MV-4-11 (cell line): ENCODE data around the gene GPR83.
"Not testable (repeated sequence)": the region's sequence is repeated elsewhere in the genome, so short reads cannot be mapped to it uniquely, and the experiment has no call there.

Experiments used
- DNase-seq: peaks from one replicate; lab custom pipeline; 2025; lab: John Stamatoyannopoulos, UW

GPR83 gene

DNA sequence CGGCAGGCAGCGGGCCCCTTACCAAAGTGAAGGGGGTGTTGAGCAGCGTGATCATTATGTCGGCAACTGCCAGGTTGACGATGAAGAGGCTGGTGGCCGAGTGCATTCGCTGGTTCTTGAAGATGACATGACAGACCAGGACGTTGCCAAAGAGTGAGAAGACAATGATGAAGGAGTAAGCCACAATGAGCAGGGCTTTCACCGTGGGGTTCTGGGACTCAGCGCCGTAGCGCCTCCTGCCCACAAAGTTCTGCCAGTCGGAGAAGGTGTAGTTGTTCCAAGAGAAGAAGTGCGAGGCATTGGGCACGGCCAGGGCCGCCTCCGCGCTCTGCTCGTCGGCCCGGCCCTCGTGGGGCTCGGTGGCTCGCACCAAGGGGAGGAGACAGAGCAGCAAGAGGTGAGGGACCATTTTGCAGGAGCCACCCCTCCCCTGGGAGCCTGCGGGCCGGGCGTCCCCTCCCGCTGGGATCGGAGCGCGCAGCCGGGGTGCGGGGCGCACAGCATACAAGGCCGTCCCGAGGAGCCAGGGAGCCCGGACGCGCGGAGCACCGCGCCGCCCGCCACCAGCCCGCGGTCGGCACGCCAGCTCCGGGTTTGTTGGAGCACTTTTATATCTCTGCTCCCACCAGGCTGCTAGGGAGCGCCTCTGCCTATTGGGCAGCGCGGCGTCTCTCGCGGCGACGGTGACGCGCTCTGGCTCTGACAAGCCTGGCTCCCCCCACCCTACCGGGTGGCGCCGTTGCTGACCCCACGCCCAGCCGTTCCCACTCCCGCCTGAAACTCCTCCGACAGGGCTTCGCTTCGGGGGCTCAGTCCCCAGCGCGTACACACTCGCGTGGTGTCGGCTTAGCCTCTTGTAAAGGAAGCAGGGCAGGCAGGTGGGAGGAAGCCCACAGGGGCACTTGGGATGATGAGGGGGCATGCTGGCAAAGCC lies at the start of gene GPR83:
GPR83 (minus strand) TSS at position 581 of the 934 bp plus-strand sequence; CDS start at position 409, 172 bp downstream.
- no peak for DNase-seq

DNA sequence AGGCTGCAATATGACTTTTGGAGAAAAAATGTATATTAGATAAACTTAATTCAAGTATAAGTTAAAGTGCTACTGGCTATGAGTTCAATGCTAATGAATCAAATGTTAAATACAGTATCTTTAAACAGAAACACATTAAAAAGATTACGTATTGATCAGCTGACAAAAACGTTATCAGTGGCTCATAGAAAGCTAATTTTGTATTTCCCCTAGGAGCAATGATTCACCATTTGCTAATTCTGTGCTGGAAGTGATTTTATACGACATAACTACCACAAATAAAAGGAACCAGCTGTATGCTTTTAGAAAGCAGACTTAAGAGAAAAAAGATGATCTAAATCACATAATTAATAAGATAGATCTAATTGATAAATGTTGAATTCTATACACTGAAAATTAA lies 48.8 kb upstream of the GPR83 start:
- DNase-seq: no peak

DNA sequence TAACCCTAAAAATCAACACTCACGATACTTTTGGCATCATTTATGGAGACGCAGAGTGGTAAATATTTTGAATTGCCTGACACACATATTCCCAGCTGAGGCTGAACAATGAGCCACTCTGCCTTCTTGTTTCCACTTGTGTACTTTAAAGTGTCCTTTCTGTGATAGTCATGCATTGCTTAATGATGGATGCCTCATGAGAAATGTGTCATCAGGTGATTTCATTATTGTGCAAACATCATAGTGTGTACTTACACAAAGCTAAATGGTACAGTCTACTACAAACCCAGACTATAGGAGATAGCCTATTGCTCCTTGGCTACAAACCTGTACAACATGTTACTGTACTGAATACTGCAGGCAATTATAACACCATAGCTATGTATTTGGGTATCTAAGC lies 48.2 kb upstream of the GPR83 start:
- DNase-seq: peak; percentile 17

DNA sequence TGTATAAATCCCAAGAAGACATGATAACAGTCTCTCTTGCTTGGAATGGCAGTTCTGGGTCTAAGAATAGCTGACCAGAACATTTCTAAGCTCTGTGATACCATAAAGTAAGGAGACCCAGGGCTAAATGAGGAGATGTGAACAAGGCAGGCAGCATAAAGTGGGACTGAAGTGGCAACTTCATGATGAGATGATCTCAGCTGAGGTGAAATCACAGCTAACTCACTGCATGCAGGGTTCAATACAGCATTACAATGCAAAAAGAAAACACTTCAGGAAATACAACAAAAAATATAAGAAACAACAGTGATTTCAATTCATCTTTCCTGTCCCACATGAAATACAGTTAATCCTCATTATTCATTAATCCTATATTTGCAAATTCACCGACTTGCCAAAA lies 47.8 kb upstream of the GPR83 start:
- DNase-seq: no peak

DNA sequence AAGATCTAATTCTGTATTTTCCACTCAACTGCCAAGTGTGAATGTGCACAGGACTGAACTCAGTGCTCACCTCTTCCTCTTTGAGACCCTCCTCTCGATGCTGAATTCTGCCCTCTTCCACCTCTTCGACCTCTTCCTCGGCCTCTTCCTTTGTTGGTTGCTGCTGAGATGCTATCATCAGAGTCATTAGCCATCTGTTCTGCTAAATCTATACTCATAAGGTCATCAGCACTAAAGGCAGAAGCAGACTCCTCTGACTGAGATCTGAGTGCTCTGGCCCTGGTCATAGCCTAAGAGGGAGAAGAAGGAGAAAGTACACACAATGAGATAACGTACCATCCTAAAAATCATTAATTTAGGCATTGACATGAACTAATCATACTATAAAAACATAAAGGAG lies 45.9 kb upstream of the GPR83 start:
- no peak for DNase-seq

DNA sequence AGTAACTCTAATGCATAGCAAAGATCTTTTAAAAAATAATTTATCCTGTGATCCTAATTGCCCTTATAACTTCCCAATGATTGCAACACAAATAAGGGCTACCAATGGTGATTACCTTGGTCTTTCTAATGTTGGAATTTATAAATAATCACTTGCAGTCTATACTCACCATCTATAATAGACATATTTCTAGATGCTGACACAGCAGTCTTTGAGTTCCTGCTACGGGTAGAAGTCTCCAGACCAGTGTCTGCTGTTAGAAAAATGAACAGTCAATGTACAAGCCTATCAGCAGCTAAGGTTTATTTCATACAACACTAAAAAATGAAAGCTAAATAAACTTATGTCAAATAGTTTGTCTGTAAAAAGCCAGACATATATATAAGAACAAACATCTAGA lies 44.4 kb upstream of the GPR83 start:
- DNase-seq: no peak

DNA sequence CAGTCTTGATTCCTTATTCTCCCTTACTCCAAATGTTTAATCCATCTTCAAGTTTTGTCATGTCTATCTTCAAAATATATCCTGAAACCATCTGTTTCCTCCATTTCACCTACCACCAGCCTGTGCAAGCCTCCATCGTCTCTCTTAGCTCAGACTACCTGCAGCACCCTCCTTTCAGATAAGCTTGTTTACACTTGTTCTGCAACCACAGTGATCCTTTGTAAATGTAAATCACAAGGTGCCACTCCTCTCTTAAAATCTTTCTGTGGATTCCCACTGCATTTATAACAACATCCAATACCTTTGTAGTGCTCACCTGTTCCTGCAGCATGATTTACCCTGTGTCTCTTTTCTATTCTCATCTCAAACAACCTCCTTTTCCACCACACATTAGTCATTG lies 31.8 kb upstream of the GPR83 start:
- DNase-seq: no peak

DNA sequence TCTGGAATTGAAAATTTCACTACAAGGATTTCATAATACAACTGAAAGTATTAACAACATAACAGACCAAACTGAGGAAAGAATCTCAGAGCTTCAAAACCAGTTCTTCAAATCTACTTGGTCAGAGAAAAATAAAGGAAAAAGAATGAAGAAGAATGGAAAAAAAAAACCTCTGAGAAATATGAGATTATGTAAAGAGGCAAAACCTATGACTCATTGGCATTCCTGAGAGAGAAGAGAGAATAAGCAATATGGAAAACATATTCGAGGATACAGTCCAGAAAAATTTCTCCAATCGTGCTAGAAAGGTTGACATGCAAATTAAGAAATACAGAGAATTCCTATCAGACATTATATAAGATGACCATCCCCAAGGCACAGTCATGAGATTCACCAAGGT lies 23.4 kb upstream of the GPR83 start:
- DNase-seq: no peak

DNA sequence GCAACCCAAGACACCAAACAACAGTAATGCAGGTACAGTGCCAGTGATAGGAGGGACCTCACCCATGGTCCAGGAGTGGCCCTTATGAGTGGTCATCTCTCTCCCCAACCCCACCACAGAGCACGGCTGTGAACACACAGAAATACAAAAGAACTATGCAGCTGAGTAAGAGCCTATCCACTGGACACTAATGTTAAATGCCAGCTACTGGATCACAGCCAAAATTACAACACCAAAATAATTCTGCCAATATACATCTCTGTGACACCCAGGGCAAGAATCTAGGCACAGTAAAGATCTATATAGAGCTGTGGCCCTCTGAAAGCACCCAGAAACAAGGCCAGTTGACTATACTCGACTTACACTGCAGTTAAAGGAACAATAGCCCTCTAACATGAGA lies 22.8 kb upstream of the GPR83 start:
- no peak for DNase-seq

DNA sequence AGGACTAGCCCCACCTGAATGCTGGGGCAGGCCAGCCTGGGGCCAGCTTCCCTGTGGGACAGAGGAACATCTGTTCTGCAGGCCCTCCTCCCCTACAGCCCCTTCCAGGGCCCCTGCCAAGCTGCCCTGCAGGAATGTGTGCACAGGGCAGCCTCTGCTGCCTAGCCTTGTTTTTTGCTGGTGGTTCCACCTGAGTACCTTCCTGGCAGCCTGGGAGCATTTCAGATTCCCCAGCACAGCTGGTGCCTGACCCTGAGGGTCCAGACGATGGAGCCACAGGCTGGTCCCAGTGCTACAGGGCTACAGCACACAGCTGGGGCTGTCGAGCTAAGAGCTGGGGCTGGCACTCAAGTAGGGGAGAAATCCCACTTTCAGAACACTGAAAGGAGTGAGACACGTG lies 22.3 kb upstream of the GPR83 start:
- no peak for DNase-seq

DNA sequence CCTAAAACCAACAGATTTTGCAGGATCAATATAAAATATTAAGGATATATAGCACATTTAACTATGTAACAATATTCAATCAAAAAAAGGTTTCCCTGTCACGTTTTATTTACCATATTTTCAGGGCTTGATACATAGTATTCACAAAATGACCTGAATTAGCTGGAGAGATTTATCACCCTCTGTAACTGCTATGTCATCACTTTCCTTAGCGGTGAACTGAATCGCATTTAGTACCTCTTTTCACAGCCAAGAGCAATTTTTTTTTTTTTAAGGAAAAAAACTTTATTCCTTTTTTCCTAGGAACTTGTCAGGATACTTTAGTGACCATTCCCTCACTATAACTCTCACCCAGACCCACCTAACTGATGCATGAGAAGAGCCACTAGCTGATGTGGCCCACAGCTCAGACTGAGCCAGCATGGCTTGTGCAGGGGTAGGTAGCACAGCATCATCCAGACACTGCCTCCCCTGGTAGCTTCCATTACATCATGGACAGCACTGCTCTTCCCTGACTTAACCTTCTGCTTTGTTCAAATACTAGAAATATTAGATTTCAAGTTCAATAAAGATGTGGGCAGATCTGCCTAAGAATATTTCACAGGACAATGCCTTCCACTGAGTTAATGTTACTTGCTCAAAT lies 17.0 kb upstream of the GPR83 start:
- no peak for DNase-seq

DNA sequence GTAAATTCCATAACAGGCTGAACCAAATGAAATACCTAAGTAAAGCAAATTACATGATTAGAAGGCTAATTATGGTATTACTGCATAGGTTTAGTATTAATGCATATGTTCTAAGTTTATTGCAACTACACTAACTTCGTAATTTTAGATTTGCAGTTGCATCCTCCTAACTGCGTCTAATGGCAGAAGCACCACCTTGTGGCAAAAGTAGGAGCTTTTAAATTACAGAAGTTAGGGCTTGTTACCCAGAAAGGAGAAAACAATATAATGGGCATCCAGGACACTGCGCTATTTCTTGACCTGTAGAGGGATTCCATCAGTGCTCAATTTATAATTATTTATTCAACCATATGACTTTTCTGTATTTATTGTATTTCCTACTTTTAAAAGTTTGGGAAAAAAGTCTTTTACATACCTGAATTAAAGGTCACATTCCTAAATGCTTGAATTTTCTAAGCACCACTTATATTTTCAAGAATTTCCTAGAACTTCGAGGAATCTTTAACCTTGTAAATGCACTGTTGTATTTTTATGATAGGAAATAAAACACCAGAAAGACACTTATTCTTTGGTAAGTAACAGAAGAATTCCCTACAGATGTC lies 16.3 kb upstream of the GPR83 start:
- no peak for DNase-seq

DNA sequence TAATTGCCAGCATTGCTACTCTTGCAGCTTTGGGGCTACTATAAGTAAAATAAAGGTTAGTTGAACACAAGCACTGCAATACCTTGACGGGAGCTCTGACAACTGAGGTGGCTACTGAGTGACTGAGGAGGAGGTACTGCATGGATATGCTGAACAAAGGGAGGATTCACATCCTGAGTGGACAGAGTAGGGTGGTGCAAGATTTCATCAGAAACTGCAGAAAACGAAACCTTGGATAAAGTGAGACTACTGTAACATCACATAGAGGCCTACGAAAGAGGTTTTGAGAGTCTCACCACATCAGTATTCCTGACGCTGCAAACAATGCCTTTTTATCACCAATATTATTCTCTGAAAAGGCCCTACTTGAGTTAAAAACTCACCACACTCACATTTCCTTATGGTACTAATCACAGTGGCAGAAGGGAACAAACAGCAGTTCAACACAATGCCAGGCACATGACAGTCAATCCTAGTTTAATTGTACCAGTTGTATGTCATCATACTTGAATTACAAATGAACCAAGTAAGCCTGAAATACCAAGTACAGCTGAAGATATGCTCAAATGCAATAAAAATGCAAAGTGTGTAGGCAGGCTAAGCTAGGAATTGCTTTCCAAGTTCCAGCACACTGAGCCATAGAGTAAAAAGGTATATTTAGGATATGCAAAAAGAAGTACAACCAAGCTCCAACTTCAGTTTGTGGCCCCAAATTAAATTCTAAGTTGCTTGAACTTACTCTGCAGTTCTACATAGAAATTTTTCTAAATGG lies 4.0 kb upstream of the GPR83 start:
- peak; percentile 30 for DNase-seq

DNA sequence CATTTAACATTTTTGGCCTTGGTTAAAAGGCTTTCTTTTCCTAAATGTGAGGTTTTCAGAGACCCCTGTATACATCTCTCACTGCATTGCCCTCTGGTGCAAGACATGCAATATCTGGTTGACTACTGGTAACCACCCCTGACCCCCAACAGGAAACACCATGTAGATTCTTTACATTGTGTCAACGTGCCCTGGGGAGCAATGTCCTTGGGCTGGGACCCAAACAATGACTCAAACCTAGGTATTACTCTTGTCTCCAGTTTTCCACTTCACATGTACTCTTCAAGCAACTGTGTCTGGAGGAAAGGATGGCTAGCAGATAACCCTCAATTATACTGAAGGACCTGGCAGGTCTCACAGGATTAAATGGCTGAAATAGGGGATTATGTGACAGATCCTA lies 1.1 kb upstream of the GPR83 start:
- no peak for DNase-seq

DNA sequence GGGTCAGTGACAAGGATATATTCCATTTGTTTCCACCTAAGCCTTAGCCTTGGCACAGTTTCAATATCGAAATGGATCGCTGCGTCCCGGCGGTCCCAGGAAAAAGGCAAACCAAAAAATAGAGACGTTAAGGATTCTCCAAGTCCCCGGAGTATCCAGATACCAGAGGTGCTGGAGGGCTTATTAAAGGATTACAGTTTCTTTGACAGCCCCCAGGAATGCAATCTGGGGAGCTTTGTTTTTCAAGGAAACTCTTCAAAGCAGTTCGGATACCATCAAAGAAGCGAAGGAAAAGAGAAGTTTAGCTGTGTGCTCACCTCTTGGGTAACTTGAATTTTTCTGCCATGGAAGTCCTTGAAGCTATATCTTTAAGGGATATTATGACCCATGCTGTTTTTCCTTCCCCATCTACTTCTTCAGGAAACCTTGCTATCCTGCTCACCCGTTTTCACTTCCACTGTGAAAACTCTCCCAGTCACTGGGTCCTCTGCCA lies 600 bp upstream of the GPR83 start:
- DNase-seq: no peak

DNA sequence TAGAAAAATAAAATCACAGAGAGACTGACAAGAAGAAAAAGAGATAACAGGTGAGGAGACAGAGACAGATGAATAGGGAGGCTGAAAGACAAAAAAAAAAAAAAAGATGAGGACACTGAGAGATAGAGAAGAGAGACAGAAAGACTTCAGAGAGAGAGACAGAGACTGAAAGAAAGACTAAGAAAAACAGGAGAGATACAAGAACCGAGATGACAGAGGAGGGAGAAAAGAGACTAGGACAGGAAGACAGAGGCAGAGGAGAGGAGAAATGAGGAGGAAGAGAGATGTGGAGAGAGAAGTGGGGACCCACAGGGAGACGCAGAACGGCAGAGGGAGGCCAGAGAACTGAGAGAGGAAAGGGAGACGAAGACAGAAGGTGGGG lies 771 bp downstream of the GPR83 start:
- no peak for DNase-seq

DNA sequence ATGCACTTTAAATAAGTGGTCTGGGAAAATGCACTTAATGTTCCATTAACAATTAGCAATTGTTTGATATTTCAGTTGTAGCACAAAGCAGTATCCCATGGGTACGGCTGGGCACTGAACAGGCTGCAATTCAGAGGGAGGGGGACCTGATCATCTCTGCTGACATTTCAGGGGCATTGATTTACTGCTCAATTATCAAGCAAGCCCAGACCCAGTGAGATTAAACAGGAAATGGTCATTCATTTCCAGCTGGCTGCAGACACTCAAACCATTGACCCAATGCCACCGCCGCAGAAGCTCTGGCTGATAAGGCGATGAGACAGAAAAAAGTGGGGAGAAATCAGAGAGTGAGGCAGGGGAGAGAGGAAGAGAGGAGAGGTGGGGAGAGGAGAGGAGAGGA lies 1.2 kb downstream of the GPR83 start:
- DNase-seq: no peak

DNA sequence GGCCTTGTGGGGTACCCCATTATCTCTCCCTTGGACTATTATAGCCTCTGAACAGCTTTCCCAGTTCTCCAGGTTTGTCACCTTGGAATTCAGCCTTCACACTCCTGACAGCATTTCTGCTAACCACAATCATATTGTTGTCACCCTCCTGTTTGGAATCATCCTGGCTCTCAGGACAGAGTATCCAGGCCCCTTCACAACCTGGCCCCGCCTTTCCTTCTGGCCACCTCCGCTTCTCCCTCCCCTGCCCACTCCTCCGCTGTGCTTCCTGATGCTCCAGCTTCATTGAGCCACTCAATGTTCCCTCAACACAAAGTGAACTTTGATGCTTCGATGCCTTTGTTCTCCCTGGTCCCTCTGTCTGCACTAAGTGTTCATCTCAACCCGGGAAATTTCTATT lies 3.1 kb downstream of the GPR83 start:
- no peak for DNase-seq

DNA sequence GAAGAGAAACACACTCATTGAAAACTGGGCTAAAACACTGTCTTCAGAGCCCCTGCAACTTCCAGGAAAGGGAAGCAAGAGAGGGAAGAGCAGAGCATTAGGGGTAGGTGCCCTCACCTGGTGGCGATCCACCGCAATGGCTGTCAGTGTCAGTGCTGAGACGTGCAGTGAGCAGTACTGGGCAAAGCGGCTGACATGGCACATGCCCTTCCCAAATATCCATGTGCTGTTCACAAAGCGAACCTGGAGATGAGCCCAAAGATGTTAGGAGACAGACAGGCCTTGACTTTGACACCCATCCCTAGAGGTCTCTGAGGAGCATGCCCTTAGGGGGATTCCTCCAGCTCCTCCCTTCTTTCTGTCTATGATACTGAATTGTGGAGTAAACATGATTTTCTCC lies 4.9 kb downstream of the GPR83 start:
- DNase-seq: no peak

DNA sequence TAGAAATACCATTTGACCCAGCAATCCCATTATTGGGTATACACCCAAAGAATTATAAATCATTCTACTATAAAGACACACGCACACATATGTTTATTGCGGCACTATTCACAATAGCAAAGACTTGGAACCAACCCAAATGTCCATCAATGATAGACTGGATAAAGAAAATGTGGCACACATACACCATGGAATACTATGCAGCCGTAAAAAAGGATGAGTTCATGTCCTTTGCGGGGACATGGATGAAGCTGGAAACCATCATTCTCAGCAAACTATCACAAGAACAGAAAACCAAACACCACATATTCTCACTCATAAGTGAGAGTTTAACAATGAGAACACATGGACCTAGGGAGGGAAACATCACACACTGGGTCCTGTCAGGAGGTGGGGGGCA lies 9.3 kb downstream of the GPR83 start:
- DNase-seq: not testable (repeated sequence)

DNA sequence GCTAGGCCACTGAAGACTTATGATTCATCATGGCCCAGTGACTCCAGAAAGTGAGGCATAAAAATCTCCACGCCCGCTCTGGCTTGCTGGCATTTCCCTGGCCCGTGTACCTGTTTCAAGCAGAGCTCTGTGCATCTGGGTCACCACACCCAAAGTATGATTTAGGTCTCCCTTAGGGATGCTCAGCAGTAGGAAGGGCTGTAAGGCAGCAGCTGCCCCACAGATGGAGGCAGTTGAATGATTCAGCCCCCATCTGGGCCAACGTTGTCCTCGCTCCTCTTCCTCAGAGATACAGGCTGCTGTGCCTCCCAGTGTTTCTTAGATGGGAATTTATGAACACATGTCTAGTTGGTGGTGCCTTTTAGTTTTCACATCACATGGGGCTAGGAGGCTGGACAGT lies 21.6 kb downstream of the GPR83 start:
- no peak for DNase-seq

DNA sequence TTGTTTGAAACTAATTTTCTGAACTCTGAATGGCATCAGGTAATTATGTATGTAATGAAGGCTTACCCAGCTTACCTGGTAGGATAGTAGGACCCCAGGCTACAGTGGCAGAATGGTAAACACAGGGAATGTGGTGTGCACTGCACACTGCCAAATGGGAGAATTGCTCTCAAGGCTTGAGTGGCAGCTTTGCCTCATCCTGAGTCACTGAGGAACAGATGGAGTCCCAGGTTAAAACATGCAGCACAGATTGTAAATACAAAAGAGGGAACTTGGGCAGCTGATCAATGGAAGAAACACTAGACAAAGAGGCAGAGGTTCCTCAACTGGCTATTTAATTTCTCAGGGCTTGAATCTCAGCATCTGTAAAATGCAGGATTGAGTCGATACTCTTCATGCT lies 24.4 kb downstream of the GPR83 start:
- DNase-seq: no peak
